ENCODE data around the gene VPS9D1. TPM values are rescaled to one million over a fixed set of nuclear protein-coding genes. Genes with fewer than 3 reads are reported as not detected.
"Not testable (repeated sequence)": the region's sequence is repeated elsewhere in the genome, so short reads cannot be mapped to it uniquely, and the experiment has no call there.

Gene VPS9D1
- total RNA-seq, 1 donor from 2014 or later, result 17.9 TPM

GRCh38 chr16:89697616-89698331, 22.9 kb downstream of the VPS9D1 start:
- DNase-seq (ENCODE audit: low spot score, unreplicated experiment), result no peak
- peaks cover 5% of the 10 kb centered on the region for H3K4me1 Mint-ChIP-seq (ENCODE audit: low read depth)
- TF ChIP-seq, protein P1, sequence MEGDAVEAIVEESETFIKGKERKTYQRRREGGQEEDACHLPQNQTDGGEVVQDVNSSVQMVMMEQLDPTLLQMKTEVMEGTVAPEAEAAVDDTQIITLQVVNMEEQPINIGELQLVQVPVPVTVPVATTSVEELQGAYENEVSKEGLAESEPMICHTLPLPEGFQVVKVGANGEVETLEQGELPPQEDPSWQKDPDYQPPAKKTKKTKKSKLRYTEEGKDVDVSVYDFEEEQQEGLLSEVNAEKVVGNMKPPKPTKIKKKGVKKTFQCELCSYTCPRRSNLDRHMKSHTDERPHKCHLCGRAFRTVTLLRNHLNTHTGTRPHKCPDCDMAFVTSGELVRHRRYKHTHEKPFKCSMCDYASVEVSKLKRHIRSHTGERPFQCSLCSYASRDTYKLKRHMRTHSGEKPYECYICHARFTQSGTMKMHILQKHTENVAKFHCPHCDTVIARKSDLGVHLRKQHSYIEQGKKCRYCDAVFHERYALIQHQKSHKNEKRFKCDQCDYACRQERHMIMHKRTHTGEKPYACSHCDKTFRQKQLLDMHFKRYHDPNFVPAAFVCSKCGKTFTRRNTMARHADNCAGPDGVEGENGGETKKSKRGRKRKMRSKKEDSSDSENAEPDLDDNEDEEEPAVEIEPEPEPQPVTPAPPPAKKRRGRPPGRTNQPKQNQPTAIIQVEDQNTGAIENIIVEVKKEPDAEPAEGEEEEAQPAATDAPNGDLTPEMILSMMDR (IDR thresholded peaks at IDR 0.05; ENCODE audit: unreplicated experiment), result no peak
- H3K36me3 Mint-ChIP-seq (ENCODE audit: insufficient read depth), result peaks cover 5% of the 10 kb centered on the region
- no peak overlapping the region for H3K4me3 Mint-ChIP-seq (ENCODE audit: low read depth)
- H3K27ac Mint-ChIP-seq, result no peak overlapping the region
- H3K9me3 Mint-ChIP-seq (ENCODE audit: low read depth), result no peaks in the 10 kb centered on the region
- no peaks in the 10 kb centered on the region for H3K27me3 Mint-ChIP-seq

DNA sequence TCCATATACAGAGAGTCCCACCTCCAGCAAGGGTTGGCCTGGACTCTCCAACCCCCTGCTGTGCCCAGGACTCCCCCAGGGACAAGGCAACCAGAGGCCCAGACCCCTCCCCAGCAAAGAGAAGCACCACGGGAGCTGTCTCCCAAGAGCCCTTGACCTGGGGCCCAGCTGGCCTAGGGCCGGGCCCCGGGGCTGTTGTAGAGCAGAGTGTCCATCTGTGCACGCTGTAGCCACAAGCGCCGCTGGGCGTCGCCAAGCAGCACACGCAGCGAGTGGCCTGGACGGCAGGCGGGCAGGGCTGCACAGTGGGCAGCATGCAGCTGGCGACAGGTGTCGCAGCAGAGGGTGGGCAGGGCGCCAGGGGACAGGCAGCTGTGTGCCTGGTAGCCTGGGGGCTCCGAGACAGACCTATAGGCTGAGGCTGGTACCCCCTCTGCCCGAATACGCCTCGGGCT, 23.5 kb downstream of the VPS9D1 start:
- H3K36me3 Mint-ChIP-seq (ENCODE audit: insufficient read depth), result peaks cover 5% of the 10 kb centered on the region
- no peak for DNase-seq (ENCODE audit: low spot score, unreplicated experiment)
- H3K4me3 Mint-ChIP-seq (ENCODE audit: low read depth), result no peak overlapping the region

DNA sequence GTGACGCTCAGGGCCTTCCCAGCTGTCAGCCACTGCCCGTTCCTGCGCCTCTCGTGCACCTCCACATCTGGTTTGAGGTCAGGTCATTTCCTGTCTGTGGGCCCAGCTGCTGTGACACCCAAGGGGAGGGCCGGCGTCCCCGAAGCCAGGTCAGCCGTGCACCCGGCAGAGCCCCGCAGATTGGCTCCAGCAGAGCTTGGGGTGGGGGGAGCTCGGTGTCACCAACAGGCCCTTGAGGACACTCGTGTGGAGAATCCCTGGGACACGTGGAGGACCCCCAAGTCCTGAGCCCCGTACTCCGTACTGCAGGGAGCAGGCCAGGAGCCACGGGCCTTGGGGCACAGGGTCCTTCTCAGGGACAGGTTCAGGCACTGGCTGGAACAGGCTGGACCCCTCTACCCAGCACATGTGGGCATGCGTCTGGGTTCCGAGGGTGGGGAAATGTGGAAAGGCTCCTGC, 24.0 kb downstream of the VPS9D1 start:
- Mint-ChIP-seq H3K27ac (no peak overlapping the region), H3K27me3 (no peaks in the 10 kb centered on the region), H3K4me3 (ENCODE audit: low read depth) (no peak overlapping the region), H3K36me3 (ENCODE audit: insufficient read depth) (peaks cover 5% of the 10 kb centered on the region), H3K4me1 (ENCODE audit: low read depth) (peaks cover 1% of the 10 kb centered on the region), H3K9me3 (ENCODE audit: low read depth) (no peaks in the 10 kb centered on the region)
- DNase-seq (ENCODE audit: low spot score, unreplicated experiment), result no peak
- TF ChIP-seq, protein P1 (IDR thresholded peaks at IDR 0.05; ENCODE audit: unreplicated experiment), result no peak

More for the DNA sequence above, 23.5 kb downstream of the VPS9D1 start:
- no peak overlapping the region for H3K27ac Mint-ChIP-seq
- no peaks in the 10 kb centered on the region for H3K27me3 Mint-ChIP-seq
- TF ChIP-seq, protein P1 (IDR thresholded peaks at IDR 0.05; ENCODE audit: unreplicated experiment), result no peak
- peaks cover 1% of the 10 kb centered on the region for H3K4me1 Mint-ChIP-seq (ENCODE audit: low read depth)
- H3K9me3 Mint-ChIP-seq (ENCODE audit: low read depth), result no peaks in the 10 kb centered on the region

- H3K36me3 Mint-ChIP-seq (ENCODE audit: insufficient read depth), result peaks cover 5% of the 10 kb centered on the region
- peaks cover 1% of the 10 kb centered on the region for H3K4me1 Mint-ChIP-seq (ENCODE audit: low read depth)
- TF ChIP-seq, protein P1 (IDR thresholded peaks at IDR 0.05; ENCODE audit: unreplicated experiment), result no peak
- H3K27ac Mint-ChIP-seq, result no peak overlapping the region
- no peaks in the 10 kb centered on the region for H3K9me3 Mint-ChIP-seq (ENCODE audit: low read depth)
- no peak overlapping the region for H3K4me3 Mint-ChIP-seq (ENCODE audit: low read depth)
- DNase-seq (ENCODE audit: low spot score, unreplicated experiment), result no peak
- H3K27me3 Mint-ChIP-seq, result no peaks in the 10 kb centered on the region
These were observed 24.6 kb downstream of the VPS9D1 start for GRCh38 chr16:89695875-89696669.

GRCh38 chr16:89695086-89695874, 25.4 kb downstream of the VPS9D1 start:
- H3K27ac Mint-ChIP-seq, result no peak overlapping the region
- H3K27me3 Mint-ChIP-seq, result no peaks in the 10 kb centered on the region
- no peak overlapping the region for H3K4me3 Mint-ChIP-seq (ENCODE audit: low read depth)
- TF ChIP-seq, protein P1 (IDR thresholded peaks at IDR 0.05; ENCODE audit: unreplicated experiment), result no peak
- H3K9me3 Mint-ChIP-seq (ENCODE audit: low read depth), result no peaks in the 10 kb centered on the region
- no peak for DNase-seq (ENCODE audit: low spot score, unreplicated experiment)
- H3K36me3 Mint-ChIP-seq (ENCODE audit: insufficient read depth), result peaks cover 5% of the 10 kb centered on the region
- peaks cover 1% of the 10 kb centered on the region for H3K4me1 Mint-ChIP-seq (ENCODE audit: low read depth)

DNA sequence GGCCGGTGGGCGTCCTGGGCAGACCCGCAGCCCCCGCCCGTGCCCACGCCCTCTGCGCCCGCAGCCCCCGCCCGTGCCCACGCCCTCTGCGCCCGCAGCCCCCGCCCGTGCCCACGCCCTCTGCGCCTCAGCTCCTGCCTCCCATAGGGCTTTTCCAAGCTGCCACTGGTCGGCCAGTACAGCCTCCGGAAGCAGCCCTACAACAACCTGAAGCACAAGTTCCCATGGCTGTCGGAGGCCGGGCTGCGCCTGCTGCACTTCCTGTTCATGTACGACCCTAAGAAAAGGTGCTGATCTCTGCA, 26.0 kb downstream of the VPS9D1 start:
- not testable (repeated sequence) for H3K9me3 Mint-ChIP-seq (ENCODE audit: low read depth); H3K27me3 Mint-ChIP-seq; H3K4me3 Mint-ChIP-seq (ENCODE audit: low read depth); H3K4me1 Mint-ChIP-seq (ENCODE audit: low read depth); H3K36me3 Mint-ChIP-seq (ENCODE audit: insufficient read depth); H3K27ac Mint-ChIP-seq; DNase-seq (ENCODE audit: low spot score, unreplicated experiment)

Measured in progenitor cell of endocrine pancreas (in vitro differentiated cells).